Osteoblast (primary cell): ENCODE results near the gene GCC1. TPM values are rescaled to one million over a fixed set of nuclear protein-coding genes. Genes with fewer than 3 reads are reported as not detected.
"Not testable (repeated sequence)": the region's sequence is repeated elsewhere in the genome, so short reads cannot be mapped to it uniquely, and the experiment has no call there.

ENCODE experiments used
- DNase-seq: peaks from one replicate; pipeline ENCODE4 v3.0.0; 2011; ENCODE audit warnings: low spot score, mixed read lengths; ENCODE audit not compliant: insufficient read length; ENCODE audit errors: missing footprints
- H2AFZ ChIP-seq: 2 replicates; pipeline ENCODE4 v1.6.0; 2011; ENCODE audit warnings: mild to moderate bottlenecking, low read length
- H3K27ac ChIP-seq: 2 replicates; pipeline ENCODE4 v1.5.1; 2011; ENCODE audit warnings: mild to moderate bottlenecking, low read depth, low read length, moderate library complexity
- H3K27me3 ChIP-seq: 2 replicates; pipeline ENCODE4 v1.6.0; 2012; ENCODE audit warnings: mild to moderate bottlenecking, control low read depth, inconsistent platforms, low read length, moderate library complexity; ENCODE audit not compliant: insufficient read depth
- H3K36me3 ChIP-seq: 2 replicates; pipeline ENCODE4 v1.5.1; 2011; ENCODE audit warnings: mild to moderate bottlenecking, low read length, control low read depth, moderate library complexity; ENCODE audit not compliant: insufficient read depth
- H3K4me1 ChIP-seq: 2 replicates; pipeline ENCODE4 v1.5.1; 2011; ENCODE audit warnings: mild to moderate bottlenecking, low read length, control low read depth, moderate library complexity; ENCODE audit not compliant: insufficient read depth
- H3K4me2 ChIP-seq: 2 replicates; pipeline ENCODE4 v1.6.0; 2011; ENCODE audit warnings: mild to moderate bottlenecking, low read length; ENCODE audit not compliant: insufficient read depth
- H3K4me3 ChIP-seq: fragments of 200-600 bp; sonication (generic); 3 replicates; pipeline ENCODE4 v1.5.1; 2012; ENCODE audit warnings: mild to moderate bottlenecking, low read length, inconsistent platforms; ENCODE audit not compliant: insufficient read depth
- H3K79me2 ChIP-seq: 2 replicates; pipeline ENCODE4 v1.6.0; 2012; ENCODE audit warnings: mild to moderate bottlenecking, low read length, control low read depth, inconsistent platforms; ENCODE audit not compliant: insufficient read depth
- H3K9me3 ChIP-seq: 2 replicates; pipeline ENCODE4 v1.5.1; 2011; ENCODE audit warnings: low read depth, low read length, control low read depth
- H4K20me1 ChIP-seq: 2 replicates; pipeline ENCODE4 v1.6.0; 2012; ENCODE audit warnings: mild to moderate bottlenecking, low read length, control low read depth; ENCODE audit not compliant: insufficient read depth
- CTCF ChIP-seq: IDR thresholded peaks from 2 replicates; pipeline ENCODE4 v1.5.1; 2011; ENCODE audit warnings: mild to moderate bottlenecking, low read depth, low read length, moderate library complexity; ENCODE audit errors: extremely low read depth
- total RNA-seq: library from RNA; depleted of rRNA; stranded (reverse); fragments of >200 nt; gene quantifications from 2 replicates; pipeline ENCODE4 v1.2.3, GENCODE V29; 2012

The GCC1 gene
- total RNA-seq, 1 donor: 24.2 TPM

GRCh38 chr7:127541548-127541947 lies 43.8 kb downstream of the GCC1 start:
- H3K9me3 ChIP-seq: no peaks in the 10 kb centered on the region
- H4K20me1 ChIP-seq: no peaks in the 10 kb centered on the region
- H2AFZ ChIP-seq: no peak overlapping the region
- DNase-seq: no peak
- H3K4me3 ChIP-seq: no peak overlapping the region
- H3K4me1 ChIP-seq: no peaks in the 10 kb centered on the region
- H3K79me2 ChIP-seq: no peaks in the 10 kb centered on the region
- no peak overlapping the region for H3K27ac ChIP-seq
- no peaks in the 10 kb centered on the region for H3K36me3 ChIP-seq
- H3K27me3 ChIP-seq: peaks cover 13% of the 10 kb centered on the region
- H3K4me2 ChIP-seq: no peak overlapping the region
- TF ChIP-seq CTCF: no peak

GRCh38 chr7:127540461-127540860 lies 44.9 kb downstream of the GCC1 start:
- not testable (repeated sequence) for H3K27ac ChIP-seq, H3K9me3 ChIP-seq, H3K36me3 ChIP-seq, H4K20me1 ChIP-seq, H2AFZ ChIP-seq, H3K4me2 ChIP-seq, H3K4me1 ChIP-seq, H3K4me3 ChIP-seq, DNase-seq, H3K79me2 ChIP-seq
- peaks cover 24% of the 10 kb centered on the region for H3K27me3 ChIP-seq

GRCh38 chr7:127539116-127539515 lies 46.3 kb downstream of the GCC1 start:
- TF ChIP-seq CTCF: no peak
- Histone ChIP-seq H3K79me2 (no peaks in the 10 kb centered on the region), H3K4me1 (no peaks in the 10 kb centered on the region), H3K4me3 (no peak overlapping the region), H2AFZ (no peak overlapping the region), H3K9me3 (no peaks in the 10 kb centered on the region), H3K27me3 (peaks cover 28% of the 10 kb centered on the region), H3K36me3 (no peaks in the 10 kb centered on the region), H3K4me2 (no peak overlapping the region), H3K27ac (no peak overlapping the region), H4K20me1 (no peaks in the 10 kb centered on the region)
- DNase-seq: no peak

- no peak overlapping the region for H3K27ac ChIP-seq
- TF ChIP-seq CTCF: no peak
- H3K36me3 ChIP-seq: no peaks in the 10 kb centered on the region
- no peaks in the 10 kb centered on the region for H3K4me1 ChIP-seq
- H3K4me2 ChIP-seq: peak overlapping the region; percentile 52
- H2AFZ ChIP-seq: peak overlapping the region; percentile 7
- H3K4me3 ChIP-seq: peak overlapping the region; percentile 39
- no peaks in the 10 kb centered on the region for H4K20me1 ChIP-seq
- H3K79me2 ChIP-seq: no peaks in the 10 kb centered on the region
- peak; percentile 52 for DNase-seq
- no peaks in the 10 kb centered on the region for H3K9me3 ChIP-seq
- H3K27me3 ChIP-seq: peaks cover 28% of the 10 kb centered on the region
Measured at GRCh38 chr7:127536741-127537140, 48.7 kb downstream of the GCC1 start.

- Histone ChIP-seq H3K79me2 (no peaks in the 10 kb centered on the region), H3K27me3 (peaks cover 28% of the 10 kb centered on the region), H2AFZ (no peak overlapping the region), H3K27ac (no peak overlapping the region), H3K4me1 (no peaks in the 10 kb centered on the region), H3K9me3 (no peaks in the 10 kb centered on the region), H4K20me1 (no peaks in the 10 kb centered on the region), H3K4me3 (no peak overlapping the region), H3K36me3 (no peaks in the 10 kb centered on the region), H3K4me2 (no peak overlapping the region)
- TF ChIP-seq CTCF: no peak
- DNase-seq: no peak
Measured at GRCh38 chr7:127536394-127536691, 49.1 kb downstream of the GCC1 start.
